Peyer's patch (tissue), 4 donors: ENCODE measurements around the gene MUSTN1.

Source experiments
- CTCF ChIP-seq, 6 experiments: fragments of 450-650 bp in 4 of 6; fragments of 200-600 bp in 2 of 6; sonication (generic) in 1 of 6; IDR thresholded peaks; one replicate each; pipeline ENCODE4 v1.5.1; 2017 to 2019; ENCODE audit warnings: antibody characterized with exemption in 6 of 6, mild to moderate bottlenecking in 3 of 6, moderate library complexity in 1 of 6
- POLR2A ChIP-seq, 2 donors: fragments of 450-650 bp; IDR thresholded peaks; one replicate each; pipeline ENCODE4 v1.5.1; 2017; ENCODE audit warnings: antibody characterized with exemption in 2 of 2, mild to moderate bottlenecking in 2 of 2, moderate library complexity in 2 of 2

- no peak for TF ChIP-seq CTCF (IDR thresholded peaks at IDR 0.05)
- no peak for TF ChIP-seq POLR2A (IDR thresholded peaks at IDR 0.05)
Measured at GRCh38 chr3:52793702-52794611, 40.9 kb downstream of the MUSTN1 start.
